Measurements from ENCODE around the gene NCAM1.

The NCAM1 gene

GRCh38 chr11:113261709-113262475, 300.7 kb downstream of the NCAM1 start:
- Histone ChIP-seq H3K27ac (no peak overlapping the region), H2AFZ (no peak overlapping the region), H3K36me3 (ENCODE audit: control insufficient read depth, insufficient read depth, low read length) (no peaks in the 10 kb centered on the region), H3K4me3 (ENCODE audit: low read depth, low read length) (no peak overlapping the region), H3K79me2 (no peaks in the 10 kb centered on the region), H3K4me1 (no peaks in the 10 kb centered on the region), H3K4me2 (ENCODE audit: low read length) (no peak overlapping the region), H3K9me3 (ENCODE audit: control insufficient read depth, low read length) (no peaks in the 10 kb centered on the region), H3K9ac (no peak overlapping the region), H3K27me3 (ENCODE audit: control insufficient read depth, insufficient read depth, low read length) (no peaks in the 10 kb centered on the region)
- no peak for TF ChIP-seq CTCF (IDR thresholded peaks at IDR 0.05)

GRCh38 chr11:113262594-113262993, 301.4 kb downstream of the NCAM1 start:
- Histone ChIP-seq H2AFZ (no peak overlapping the region), H3K27ac (no peak overlapping the region), H3K4me1 (no peaks in the 10 kb centered on the region), H3K27me3 (ENCODE audit: control insufficient read depth, insufficient read depth, low read length) (no peaks in the 10 kb centered on the region), H3K4me3 (ENCODE audit: low read depth, low read length) (no peak overlapping the region), H3K79me2 (no peaks in the 10 kb centered on the region), H3K9ac (no peak overlapping the region), H3K4me2 (ENCODE audit: low read length) (no peak overlapping the region), H3K9me3 (ENCODE audit: control insufficient read depth, low read length) (no peaks in the 10 kb centered on the region), H3K36me3 (ENCODE audit: control insufficient read depth, insufficient read depth, low read length) (no peaks in the 10 kb centered on the region)
- no peak for TF ChIP-seq CTCF (IDR thresholded peaks at IDR 0.05)

- no peaks in the 10 kb centered on the region for H3K27me3 ChIP-seq (ENCODE audit: control insufficient read depth, insufficient read depth, low read length)
- H3K9ac ChIP-seq: no peak overlapping the region
- H3K4me3 ChIP-seq (ENCODE audit: low read depth, low read length): no peak overlapping the region
- no peak for TF ChIP-seq CTCF (IDR thresholded peaks at IDR 0.05)
- no peak overlapping the region for H3K4me2 ChIP-seq (ENCODE audit: low read length)
- no peaks in the 10 kb centered on the region for H3K9me3 ChIP-seq (ENCODE audit: control insufficient read depth, low read length)
- no peak overlapping the region for H2AFZ ChIP-seq
- H3K27ac ChIP-seq: no peak overlapping the region
- H3K4me1 ChIP-seq: no peaks in the 10 kb centered on the region
- no peaks in the 10 kb centered on the region for H3K36me3 ChIP-seq (ENCODE audit: control insufficient read depth, insufficient read depth, low read length)
- no peaks in the 10 kb centered on the region for H3K79me2 ChIP-seq
These were observed 302.4 kb downstream of the NCAM1 start for GRCh38 chr11:113263458-113264259.

GRCh38 chr11:113265362-113265761, 304.1 kb downstream of the NCAM1 start:
- Histone ChIP-seq H3K4me2 (ENCODE audit: low read length) (no peak overlapping the region), H3K9ac (no peak overlapping the region), H3K79me2 (no peaks in the 10 kb centered on the region), H3K27ac (no peak overlapping the region), H3K9me3 (ENCODE audit: control insufficient read depth, low read length) (no peaks in the 10 kb centered on the region), H3K4me3 (ENCODE audit: low read depth, low read length) (no peak overlapping the region), H2AFZ (no peak overlapping the region), H3K36me3 (ENCODE audit: control insufficient read depth, insufficient read depth, low read length) (no peaks in the 10 kb centered on the region), H3K4me1 (no peaks in the 10 kb centered on the region), H3K27me3 (ENCODE audit: control insufficient read depth, insufficient read depth, low read length) (no peaks in the 10 kb centered on the region)
- no peak for TF ChIP-seq CTCF (IDR thresholded peaks at IDR 0.05)
